Measurements from ENCODE around the gene CRACDL. TPM values are rescaled to one million over a fixed set of nuclear protein-coding genes. Genes with fewer than 3 reads are reported as not detected.

The CRACDL gene
- total RNA-seq, 1 experiment from 2014 or later: 1.1 TPM

DNA sequence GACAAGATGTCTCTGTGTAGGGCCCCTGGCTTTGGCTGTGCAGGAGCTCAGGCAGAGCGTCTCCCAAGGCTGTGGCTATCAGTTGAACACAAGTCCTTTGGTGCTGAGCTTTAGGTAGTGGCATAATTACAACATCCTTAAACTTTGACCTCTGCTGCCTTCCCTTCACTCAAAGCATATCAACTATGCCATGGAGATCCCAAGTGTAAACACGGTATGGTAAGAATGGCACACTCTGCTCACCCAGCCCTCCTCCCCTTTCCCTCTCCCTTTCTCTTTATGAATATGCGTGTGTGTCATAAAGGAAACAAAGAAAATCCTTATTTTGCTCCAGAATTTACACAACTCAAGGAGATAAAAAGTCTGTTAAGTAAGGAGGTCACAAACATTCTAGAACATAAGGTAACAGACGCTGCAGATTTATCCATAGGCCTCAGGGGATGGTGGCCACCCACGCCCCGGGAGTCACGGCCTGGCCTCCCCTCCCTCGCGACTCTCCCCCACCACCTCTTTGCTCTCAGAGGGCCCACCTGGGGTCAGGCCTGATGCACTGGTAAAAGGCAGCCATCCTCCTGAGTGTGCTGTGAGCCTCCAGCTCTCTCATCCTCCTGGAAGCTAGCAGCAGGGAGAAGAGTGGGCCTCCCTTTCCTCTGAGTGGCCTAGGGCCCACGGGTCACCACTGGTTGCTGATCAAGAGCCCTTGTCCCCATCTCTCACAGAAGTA is 67.3 kb downstream of the CRACDL start:
- peak in 1 of 2 experiments; percentile 26 for DNase-seq
- Mint-ChIP-seq H3K36me3 (ENCODE audit: insufficient read depth, unreplicated experiment) (no peaks in the 10 kb centered on the region), H3K27me3 (ENCODE audit: insufficient read depth, unreplicated experiment) (peaks cover 3% of the 10 kb centered on the region), H3K9me3 (ENCODE audit: unreplicated experiment) (no peaks in the 10 kb centered on the region), H3K27ac (ENCODE audit: unreplicated experiment) (peak overlapping the region; percentile 78), H3K4me1 (ENCODE audit: low read depth, unreplicated experiment) (peaks cover 15% of the 10 kb centered on the region), H3K4me3 (ENCODE audit: unreplicated experiment) (peak overlapping the region; percentile 20)
- H3K27me3 ChIP-seq (replicated peaks; ENCODE audit: control insufficient read depth, insufficient read depth, low read length): no peaks in the 10 kb centered on the region
- H3K4me3 ChIP-seq (ENCODE audit: low read depth, low read length): no peak overlapping the region
- TF ChIP-seq, protein P1, sequence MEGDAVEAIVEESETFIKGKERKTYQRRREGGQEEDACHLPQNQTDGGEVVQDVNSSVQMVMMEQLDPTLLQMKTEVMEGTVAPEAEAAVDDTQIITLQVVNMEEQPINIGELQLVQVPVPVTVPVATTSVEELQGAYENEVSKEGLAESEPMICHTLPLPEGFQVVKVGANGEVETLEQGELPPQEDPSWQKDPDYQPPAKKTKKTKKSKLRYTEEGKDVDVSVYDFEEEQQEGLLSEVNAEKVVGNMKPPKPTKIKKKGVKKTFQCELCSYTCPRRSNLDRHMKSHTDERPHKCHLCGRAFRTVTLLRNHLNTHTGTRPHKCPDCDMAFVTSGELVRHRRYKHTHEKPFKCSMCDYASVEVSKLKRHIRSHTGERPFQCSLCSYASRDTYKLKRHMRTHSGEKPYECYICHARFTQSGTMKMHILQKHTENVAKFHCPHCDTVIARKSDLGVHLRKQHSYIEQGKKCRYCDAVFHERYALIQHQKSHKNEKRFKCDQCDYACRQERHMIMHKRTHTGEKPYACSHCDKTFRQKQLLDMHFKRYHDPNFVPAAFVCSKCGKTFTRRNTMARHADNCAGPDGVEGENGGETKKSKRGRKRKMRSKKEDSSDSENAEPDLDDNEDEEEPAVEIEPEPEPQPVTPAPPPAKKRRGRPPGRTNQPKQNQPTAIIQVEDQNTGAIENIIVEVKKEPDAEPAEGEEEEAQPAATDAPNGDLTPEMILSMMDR (IDR thresholded peaks at IDR 0.05; ENCODE audit: insufficient read depth in 1 of 2, low read depth in 1 of 2, low read length in 1 of 2, severe bottlenecking in 1 of 2, unreplicated experiment in 1 of 2): no peak
- no peaks in the 10 kb centered on the region for H3K9me3 ChIP-seq
- intact Hi-C loops (cut with micrococcal nuclease; ENCODE audit: unreplicated experiment): no loop called here
- POLR2A ChIA-PET: no interaction called here
- CTCF ChIA-PET: no interaction called here
- H3K36me3 ChIP-seq (ENCODE audit: control insufficient read depth, insufficient read depth, low read length): no peaks in the 10 kb centered on the region
- H3K4me1 ChIP-seq: peaks cover 18% of the 10 kb centered on the region
- no TSS peak for BruUV-seq (replicated peaks)

DNA sequence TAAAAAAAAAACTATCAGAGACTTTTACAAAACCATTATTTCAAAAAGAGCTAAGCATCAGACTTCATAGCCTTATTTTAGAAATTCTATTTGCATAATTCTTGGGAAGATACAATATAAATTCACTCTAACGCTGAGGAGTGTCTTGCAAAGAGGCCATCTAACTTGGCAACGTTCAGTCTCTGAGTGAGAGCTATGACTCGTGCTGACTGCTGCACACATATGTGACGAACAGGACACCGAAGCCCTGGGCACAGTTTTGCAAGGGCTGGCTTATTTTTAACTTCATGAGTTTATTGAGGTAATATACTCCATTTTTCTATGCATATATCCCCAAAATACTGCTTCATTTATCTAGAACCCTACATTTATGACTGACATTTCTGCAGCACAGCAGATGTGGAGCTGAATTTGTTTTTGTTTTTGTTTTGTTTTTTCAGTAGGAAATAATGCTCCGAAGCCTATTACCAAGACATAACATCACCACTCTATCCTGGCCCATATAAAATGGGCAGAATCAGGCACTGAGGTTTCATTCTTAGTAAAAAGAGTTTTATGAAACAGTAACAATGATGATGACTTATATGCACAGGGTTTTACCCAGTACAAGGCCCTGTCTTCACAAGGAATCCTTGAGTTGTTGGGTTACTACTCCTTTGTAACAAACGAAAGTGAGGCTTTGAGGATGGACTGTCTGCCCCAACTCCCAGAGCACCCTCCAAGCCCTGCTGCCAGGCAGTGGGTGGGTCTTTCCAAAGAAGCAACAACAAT is 68.3 kb downstream of the CRACDL start:
- POLR2A ChIA-PET: no interaction called here
- TF ChIP-seq, protein P1 (IDR thresholded peaks at IDR 0.05; ENCODE audit: insufficient read depth in 1 of 2, low read depth in 1 of 2, low read length in 1 of 2, severe bottlenecking in 1 of 2, unreplicated experiment in 1 of 2): no peak
- no peak overlapping the region for H3K4me3 Mint-ChIP-seq (ENCODE audit: unreplicated experiment)
- intact Hi-C loops (cut with micrococcal nuclease; ENCODE audit: unreplicated experiment): no loop called here
- peaks cover 3% of the 10 kb centered on the region for H3K9me3 Mint-ChIP-seq (ENCODE audit: unreplicated experiment)
- peaks cover 3% of the 10 kb centered on the region for H3K27me3 Mint-ChIP-seq (ENCODE audit: insufficient read depth, unreplicated experiment)
- no peaks in the 10 kb centered on the region for H3K36me3 ChIP-seq (ENCODE audit: control insufficient read depth, insufficient read depth, low read length)
- no peak overlapping the region for H3K27ac Mint-ChIP-seq (ENCODE audit: unreplicated experiment)
- H3K4me3 ChIP-seq (ENCODE audit: low read depth, low read length): no peak overlapping the region
- no peak for DNase-seq
- H3K9me3 ChIP-seq: no peaks in the 10 kb centered on the region
- no peaks in the 10 kb centered on the region for H3K27me3 ChIP-seq (replicated peaks; ENCODE audit: control insufficient read depth, insufficient read depth, low read length)
- CTCF ChIA-PET: no interaction called here
- H3K4me1 ChIP-seq: peaks cover 18% of the 10 kb centered on the region
- BruUV-seq (replicated peaks): no TSS peak
- H3K36me3 Mint-ChIP-seq (ENCODE audit: insufficient read depth, unreplicated experiment): no peaks in the 10 kb centered on the region
- peaks cover 15% of the 10 kb centered on the region for H3K4me1 Mint-ChIP-seq (ENCODE audit: low read depth, unreplicated experiment)

DNA sequence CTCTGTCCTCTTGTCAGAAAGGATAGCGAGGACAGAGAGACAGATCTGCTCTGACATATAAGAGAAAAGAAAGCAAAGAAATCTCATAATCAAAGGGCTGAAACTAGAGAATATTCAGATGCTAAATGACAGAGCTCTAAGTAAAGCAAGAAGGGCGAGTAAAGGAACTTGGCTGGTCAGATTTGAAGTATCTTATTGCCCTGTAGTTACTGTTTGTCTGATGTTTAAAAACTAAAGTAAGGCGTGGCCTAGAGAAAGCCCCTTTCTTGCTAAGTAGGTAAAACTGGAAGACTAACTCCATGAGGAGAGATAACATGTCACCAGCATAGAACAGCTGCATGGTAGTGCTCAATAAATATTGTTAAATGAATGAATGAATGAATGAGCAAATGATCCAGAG is 70.0 kb downstream of the CRACDL start:
- Histone ChIP-seq H3K9me3 (no peaks in the 10 kb centered on the region), H3K4me3 (ENCODE audit: low read depth, low read length) (no peak overlapping the region), H3K27me3 (replicated peaks; ENCODE audit: control insufficient read depth, insufficient read depth, low read length) (no peaks in the 10 kb centered on the region), H3K4me1 (peaks cover 18% of the 10 kb centered on the region), H3K36me3 (ENCODE audit: control insufficient read depth, insufficient read depth, low read length) (no peaks in the 10 kb centered on the region)
- H3K4me3 Mint-ChIP-seq (ENCODE audit: unreplicated experiment): no peak overlapping the region
- DNase-seq: no peak
- TF ChIP-seq, protein P1 (IDR thresholded peaks at IDR 0.05; ENCODE audit: insufficient read depth in 1 of 2, low read depth in 1 of 2, low read length in 1 of 2, severe bottlenecking in 1 of 2, unreplicated experiment in 1 of 2): no peak
- intact Hi-C loops (cut with micrococcal nuclease; ENCODE audit: unreplicated experiment): no loop called here
- H3K27me3 Mint-ChIP-seq (ENCODE audit: insufficient read depth, unreplicated experiment): peaks cover 5% of the 10 kb centered on the region
- BruUV-seq (replicated peaks): no TSS peak
- peaks cover 15% of the 10 kb centered on the region for H3K4me1 Mint-ChIP-seq (ENCODE audit: low read depth, unreplicated experiment)
- no peaks in the 10 kb centered on the region for H3K36me3 Mint-ChIP-seq (ENCODE audit: insufficient read depth, unreplicated experiment)
- CTCF ChIA-PET: no interaction called here
- H3K9me3 Mint-ChIP-seq (ENCODE audit: unreplicated experiment): peaks cover 12% of the 10 kb centered on the region
- POLR2A ChIA-PET: no interaction called here
- no peak overlapping the region for H3K27ac Mint-ChIP-seq (ENCODE audit: unreplicated experiment)
